CD4-positive, alpha-beta memory T cell (primary cell): ENCODE results near the gene DIS3. TPM values are rescaled to one million over a fixed set of nuclear protein-coding genes. Genes with fewer than 3 reads are reported as not detected.
A peak's percentile ranks its signal among the peaks of the same experiment; 100 is the strongest.
"Not testable (repeated sequence)": the region's sequence is repeated elsewhere in the genome, so short reads cannot be mapped to it uniquely, and the experiment has no call there.

Experiments
- CTCF ChIA-PET: fragments of 350-600 bp; sonication (Branson Sonifier 250); formaldehyde crosslinking; loops from one replicate; lab custom pipeline; 2021; ENCODE audit warnings: inconsistent platforms; ENCODE audit not compliant: partially characterized antibody; lab: Charles Lee
- POLR2A ChIA-PET: fragments of 350-600 bp; sonication (Branson Sonifier 250); formaldehyde crosslinking; loops from one replicate; lab custom pipeline; 2021; ENCODE audit not compliant: partially characterized antibody; lab: Charles Lee
- DNase-seq, 5 donors: peaks; one replicate each; pipeline versions ENCODE4 v3.0.0 to v3.0.0-alpha.2; 2020 to 2022; ENCODE audit warnings: mixed read lengths in 1 of 5
- H3K27ac ChIP-seq: one replicate; pipeline ENCODE4 v1.7.0; 2013; ENCODE audit warnings: low read depth, low read length
- H3K27me3 ChIP-seq: 2 replicates; pipeline ENCODE4 v1.7.0; 2013; ENCODE audit warnings: mild to moderate bottlenecking, low read length, moderate library complexity; ENCODE audit not compliant: insufficient read depth
- H3K36me3 ChIP-seq: 2 replicates; pipeline ENCODE4 v1.7.0; 2013; ENCODE audit warnings: mild to moderate bottlenecking, low read length, moderate library complexity; ENCODE audit not compliant: insufficient read depth
- H3K4me1 ChIP-seq: 2 replicates; pipeline ENCODE4 v1.7.0; 2013; ENCODE audit warnings: mild to moderate bottlenecking, low read length, moderate library complexity; ENCODE audit not compliant: insufficient read depth
- H3K4me3 ChIP-seq, 2 donors: one replicate each; pipeline ENCODE4 v1.7.0; 2013; ENCODE audit warnings: low read length in 2 of 2, mild to moderate bottlenecking in 1 of 2
- H3K9me3 ChIP-seq, 2 donors: one replicate each; pipeline ENCODE4 v1.7.0; 2013; ENCODE audit warnings: low read length in 2 of 2, control low read depth in 1 of 2; ENCODE audit not compliant: control insufficient read depth in 1 of 2
- H3K27ac Mint-ChIP-seq, 7 donors: one replicate each; pipeline ENCODE4 v1.8.0; 2020 to 2021; ENCODE audit warnings: mixed read lengths in 7 of 7, mild to moderate bottlenecking in 6 of 7, inconsistent platforms in 3 of 7, moderate library complexity in 3 of 7
- H3K27me3 Mint-ChIP-seq, 2 donors: one replicate each; pipeline ENCODE4 v1.8.0; 2020 to 2021; ENCODE audit warnings: mixed read lengths in 2 of 2
- H3K36me3 Mint-ChIP-seq, 2 donors: one replicate each; pipeline ENCODE4 v1.8.0; 2020 to 2021; ENCODE audit warnings: mixed read lengths in 2 of 2, inconsistent platforms in 1 of 2, mild to moderate bottlenecking in 1 of 2
- H3K4me1 Mint-ChIP-seq, 4 donors: one replicate each; pipeline ENCODE4 v1.8.0; 2020 to 2021; ENCODE audit warnings: mixed read lengths in 4 of 4, mild to moderate bottlenecking in 1 of 4
- H3K4me3 Mint-ChIP-seq, 8 donors: one replicate each; pipeline ENCODE4 v1.8.0; 2020 to 2021; ENCODE audit warnings: mixed read lengths in 8 of 8, mild to moderate bottlenecking in 7 of 8, moderate library complexity in 6 of 8, inconsistent platforms in 3 of 8
- H3K9me3 Mint-ChIP-seq, 8 donors: one replicate each; pipeline ENCODE4 v1.8.0; 2020 to 2021; ENCODE audit warnings: mixed read lengths in 8 of 8, mild to moderate bottlenecking in 5 of 8, inconsistent platforms in 3 of 8, moderate library complexity in 1 of 8
- intact Hi-C: fragments of 100-400 bp; cut with micrococcal nuclease; formaldehyde crosslinking; loops from one replicate; pipeline ENCODE4 v1.15.1; 2023
- polyA plus RNA-seq, 2 donors: library from polyadenylated mRNA; unstranded; fragments of 300-500 nt; fragmentation: Illumina TruSeq; gene quantifications; one replicate each; pipeline ENCODE4 v1.2.3, GENCODE V29; 2021
- total RNA-seq, 2 experiments: library from RNA; stranded (reverse); gene quantifications; one replicate each; pipeline ENCODE4 v1.2.3, GENCODE V29; 2021

The DIS3 gene
- total and polyA plus RNA-seq, 4 experiments from 2014 or later: 12.8 to 41.0 (median 25.2) TPM

DNA sequence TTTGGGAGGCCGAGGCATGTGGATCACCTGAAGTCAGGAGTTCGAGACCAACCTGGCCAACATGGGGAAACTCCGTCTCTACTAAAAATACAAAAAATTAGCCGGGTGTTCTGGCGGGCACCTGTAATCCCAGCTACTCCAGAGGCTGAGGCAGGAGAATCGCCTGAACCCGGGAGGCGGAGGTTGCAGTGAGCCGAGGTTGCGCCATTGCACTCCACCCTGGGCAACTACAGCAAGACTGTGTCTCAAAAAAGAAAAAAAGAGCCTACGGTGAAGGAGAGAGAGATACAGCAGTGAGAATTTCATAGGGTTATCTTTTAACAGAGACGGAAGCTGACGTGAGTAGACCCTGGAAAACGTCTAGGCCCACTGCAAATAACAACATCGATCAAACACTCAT, 55.5 kb downstream of the DIS3 start:
- DNase-seq, H3K27me3 ChIP-seq, H3K36me3 ChIP-seq, H3K27me3 Mint-ChIP-seq, H3K9me3 Mint-ChIP-seq, H3K9me3 ChIP-seq, CTCF ChIA-PET, H3K27ac ChIP-seq: not testable (repeated sequence)
- intact Hi-C loops: loop anchor here (5.0 to 10.0 kb wide), 2 partner anchors 1409 to 1434 kb away; partner anchors contain the start of gene KLF12
- H3K4me3 ChIP-seq: peak overlapping the region; percentile 33 to 82
- POLR2A ChIA-PET: interaction anchor here (0.6 kb wide), 1 partner anchor 993 kb away, joined by 3 read pairs; no protein-coding TSS in a partner anchor
- peak overlapping the region in 5 of 7 donors; percentile 48 to 96 (median 91) for H3K27ac Mint-ChIP-seq
- peaks cover 32% of the 10 kb centered on the region for H3K4me1 ChIP-seq
- H3K4me1 Mint-ChIP-seq: peaks cover 35 to 65% (median 46%) of the 10 kb centered on the region in 4 donors
- H3K4me3 Mint-ChIP-seq: peak overlapping the region; percentile 94 to 98 (median 96)
- H3K36me3 Mint-ChIP-seq: peaks cover 10 to 22% of the 10 kb centered on the region in 2 donors

DNA sequence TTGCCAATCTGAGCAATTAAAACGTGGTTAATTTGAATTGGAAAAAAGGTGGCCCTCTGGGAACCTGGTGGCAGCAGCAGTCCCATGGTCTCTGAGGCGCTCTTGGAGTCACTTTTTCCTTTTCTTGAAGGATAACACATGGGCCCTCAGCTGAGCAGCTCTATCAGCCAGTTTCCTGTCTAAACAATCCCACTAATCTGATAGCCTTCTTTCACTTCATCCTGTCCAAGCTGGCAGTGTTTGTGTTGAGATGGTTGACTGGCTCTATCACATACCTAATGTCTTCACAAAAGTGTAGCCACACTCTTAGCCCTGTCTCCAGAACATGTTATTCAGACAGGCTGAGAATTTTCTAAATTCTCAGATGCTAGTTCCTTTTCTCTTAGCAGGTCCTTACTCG, 64.9 kb downstream of the DIS3 start:
- Histone ChIP-seq H3K9me3 (peaks cover 0 to 5% of the 10 kb centered on the region in 2 donors), H3K27ac (no peak overlapping the region), H3K4me1 (peaks cover 7% of the 10 kb centered on the region), H3K4me3 (no peak overlapping the region), H3K27me3 (no peaks in the 10 kb centered on the region), H3K36me3 (peaks cover 14% of the 10 kb centered on the region)
- Mint-ChIP-seq H3K27me3 (no peaks in the 10 kb centered on the region), H3K27ac (no peak overlapping the region), H3K36me3 (peaks cover 82 to 84% of the 10 kb centered on the region in 2 donors), H3K9me3 (peaks cover 0 to 18% (median 10%) of the 10 kb centered on the region in 8 donors), H3K4me3 (no peak overlapping the region), H3K4me1 (peaks cover 17 to 37% (median 27%) of the 10 kb centered on the region in 4 donors)
- intact Hi-C loops: no loop called here
- ChIA-PET CTCF (no interaction called here), POLR2A (no interaction called here)
- no peak for DNase-seq

Other genes starting within 250 kb of the DIS3 start
- gene MZT1, start 54.3 kb downstream of the DIS3 start, total RNA-seq: 1 to 10 TPM; 6.3 to 7.9 TPM
- gene MZT1, start 54.3 kb downstream of the DIS3 start, polyA plus RNA-seq: 1 to 10 TPM; 6.2 to 9.3 TPM
- 1 to 10 TPM; 6.1 to 7.2 TPM for gene BORA, start 54.0 kb downstream of the DIS3 start, total RNA-seq
- 10 to 100 TPM in 1 of 2 donors, 1 to 10 TPM in 1; 6.1 to 10.5 TPM for gene BORA, start 54.0 kb downstream of the DIS3 start, polyA plus RNA-seq
- 10 to 100 TPM; 27.9 to 36.0 TPM for gene PIBF1, start 233 bp upstream of the DIS3 start, total RNA-seq
- 10 to 100 TPM; 10.4 to 18.1 TPM for gene PIBF1, start 233 bp upstream of the DIS3 start, polyA plus RNA-seq